Measurements from ENCODE around the gene MITF.

The MITF gene

DNA sequence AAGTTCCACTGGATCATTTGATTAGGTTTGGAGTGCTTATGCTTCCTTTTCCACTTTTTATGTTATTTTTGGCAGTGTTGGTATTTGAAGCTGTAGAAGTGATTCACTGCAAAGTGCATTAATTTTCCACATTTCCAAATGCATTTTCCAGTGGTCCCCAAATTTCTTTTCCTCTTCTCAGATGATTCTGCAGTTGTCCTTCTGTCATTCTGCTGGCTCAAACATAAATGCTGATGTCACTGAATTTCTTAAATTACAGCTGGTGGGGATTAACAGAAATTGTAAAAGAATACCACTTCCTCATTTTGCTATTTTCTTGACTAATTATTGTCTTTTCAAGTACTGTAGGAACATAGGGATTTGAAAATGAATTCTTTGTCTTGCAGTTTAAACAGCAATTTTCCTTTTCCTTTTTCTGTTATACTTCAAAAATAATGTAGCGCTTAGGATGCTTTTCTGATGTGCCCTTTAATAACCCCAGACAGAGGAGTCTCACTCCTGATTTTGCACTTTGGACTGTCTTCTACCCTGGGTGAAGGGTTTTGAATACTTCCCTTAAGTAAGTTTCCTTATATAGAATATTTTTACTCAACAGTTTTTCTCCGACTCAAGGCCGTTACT lies 25.0 kb downstream of the MITF start:
- TF ChIP-seq POLR2A (IDR thresholded peaks at IDR 0.05; ENCODE audit: low read depth, low read length) (no peak), TAF1 (IDR thresholded peaks at IDR 0.05; ENCODE audit: borderline replicate concordance, low read depth, low read length) (no peak), POLR2AphosphoS5 (IDR thresholded peaks at IDR 0.05; ENCODE audit: low read depth, low read length) (no peak)
- DNase-seq (ENCODE audit: insufficient read length) (no peak), FAIRE-seq (no peak)

- DNase-seq (ENCODE audit: insufficient read length) (no peak), FAIRE-seq (no peak)
- no peak for TF ChIP-seq TAF1 (IDR thresholded peaks at IDR 0.05; ENCODE audit: borderline replicate concordance, low read depth, low read length)
- TF ChIP-seq POLR2AphosphoS5 (IDR thresholded peaks at IDR 0.05; ENCODE audit: low read depth, low read length) = no peak
- no peak for TF ChIP-seq POLR2A (IDR thresholded peaks at IDR 0.05; ENCODE audit: low read depth, low read length)
Measured at GRCh38 chr3:69764861-69765260, 25.6 kb downstream of the MITF start.

DNA sequence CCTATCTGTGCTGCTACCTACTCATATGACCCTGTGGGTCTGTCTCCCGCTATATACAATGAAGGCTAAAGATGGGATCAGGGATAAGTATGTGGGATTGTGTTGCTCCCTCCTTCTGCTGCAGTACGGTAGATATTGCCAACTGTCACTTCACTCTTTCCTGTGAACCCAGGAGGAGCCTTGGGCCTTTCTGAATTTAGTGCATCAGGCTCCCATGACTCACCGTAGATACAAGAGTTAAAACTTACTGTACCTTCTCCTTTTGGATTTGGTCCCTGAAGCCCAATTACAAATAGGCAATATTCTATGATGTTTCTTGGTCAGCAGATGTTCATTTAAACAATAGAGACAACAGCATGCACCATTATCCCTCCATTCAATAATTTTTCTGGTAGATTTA lies 27.4 kb downstream of the MITF start:
- FAIRE-seq (no peak), DNase-seq (ENCODE audit: insufficient read length) (no peak)
- TF ChIP-seq TAF1 (IDR thresholded peaks at IDR 0.05; ENCODE audit: borderline replicate concordance, low read depth, low read length) = no peak
- TF ChIP-seq POLR2AphosphoS5 (IDR thresholded peaks at IDR 0.05; ENCODE audit: low read depth, low read length) = no peak
- no peak for TF ChIP-seq POLR2A (IDR thresholded peaks at IDR 0.05; ENCODE audit: low read depth, low read length)

DNA sequence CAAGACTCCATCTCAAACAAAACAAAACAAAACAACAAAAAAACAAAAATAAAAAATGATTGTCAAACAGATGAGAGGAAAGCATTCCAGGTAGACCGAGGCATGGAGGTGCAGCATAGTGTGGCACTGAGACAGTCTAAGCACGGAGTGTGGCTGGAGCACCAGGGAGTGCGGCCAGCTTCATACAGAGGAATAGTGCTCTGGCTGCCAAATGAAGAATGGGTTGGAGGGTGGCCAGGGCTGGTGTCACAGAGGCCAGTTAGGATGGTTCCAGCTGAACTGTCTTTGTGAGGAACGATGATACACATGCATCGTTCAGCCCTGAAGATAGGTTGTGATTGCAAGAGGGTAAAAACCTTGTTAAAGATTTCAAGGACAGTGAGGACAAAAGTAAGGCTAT lies 28.3 kb downstream of the MITF start:
- FAIRE-seq = no peak
- DNase-seq (ENCODE audit: insufficient read length) = no peak
- TF ChIP-seq TAF1 (IDR thresholded peaks at IDR 0.05; ENCODE audit: borderline replicate concordance, low read depth, low read length) (no peak), POLR2AphosphoS5 (IDR thresholded peaks at IDR 0.05; ENCODE audit: low read depth, low read length) (no peak), POLR2A (IDR thresholded peaks at IDR 0.05; ENCODE audit: low read depth, low read length) (no peak)

DNA sequence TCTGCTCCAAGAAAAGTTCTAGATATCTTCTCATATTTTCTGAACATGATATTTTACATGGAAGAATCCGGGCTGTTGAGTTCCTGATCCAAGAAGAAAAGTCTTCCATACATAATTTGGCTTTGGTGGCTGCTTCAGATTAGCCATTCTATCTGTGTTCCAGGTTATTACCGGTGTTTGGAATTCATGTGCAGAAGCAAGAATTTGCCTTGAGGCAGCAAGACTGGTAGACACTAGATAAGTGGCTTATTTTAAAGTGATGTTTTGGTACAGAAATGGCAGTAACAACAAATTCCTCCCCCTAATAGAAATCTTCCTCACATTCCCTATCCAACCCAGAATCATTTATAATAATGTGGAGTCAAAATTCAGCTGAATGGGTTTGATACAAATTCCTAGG lies 29.2 kb downstream of the MITF start:
- TF ChIP-seq TAF1 (IDR thresholded peaks at IDR 0.05; ENCODE audit: borderline replicate concordance, low read depth, low read length) (no peak), POLR2AphosphoS5 (IDR thresholded peaks at IDR 0.05; ENCODE audit: low read depth, low read length) (no peak), POLR2A (IDR thresholded peaks at IDR 0.05; ENCODE audit: low read depth, low read length) (no peak)
- FAIRE-seq = no peak
- no peak for DNase-seq (ENCODE audit: insufficient read length)

GRCh38 chr3:69770219-69770618 lies 31.0 kb downstream of the MITF start:
- no peak for FAIRE-seq
- TF ChIP-seq POLR2A (IDR thresholded peaks at IDR 0.05; ENCODE audit: low read depth, low read length) = no peak
- no peak for TF ChIP-seq POLR2AphosphoS5 (IDR thresholded peaks at IDR 0.05; ENCODE audit: low read depth, low read length)
- TF ChIP-seq TAF1 (IDR thresholded peaks at IDR 0.05; ENCODE audit: borderline replicate concordance, low read depth, low read length) = no peak

DNA sequence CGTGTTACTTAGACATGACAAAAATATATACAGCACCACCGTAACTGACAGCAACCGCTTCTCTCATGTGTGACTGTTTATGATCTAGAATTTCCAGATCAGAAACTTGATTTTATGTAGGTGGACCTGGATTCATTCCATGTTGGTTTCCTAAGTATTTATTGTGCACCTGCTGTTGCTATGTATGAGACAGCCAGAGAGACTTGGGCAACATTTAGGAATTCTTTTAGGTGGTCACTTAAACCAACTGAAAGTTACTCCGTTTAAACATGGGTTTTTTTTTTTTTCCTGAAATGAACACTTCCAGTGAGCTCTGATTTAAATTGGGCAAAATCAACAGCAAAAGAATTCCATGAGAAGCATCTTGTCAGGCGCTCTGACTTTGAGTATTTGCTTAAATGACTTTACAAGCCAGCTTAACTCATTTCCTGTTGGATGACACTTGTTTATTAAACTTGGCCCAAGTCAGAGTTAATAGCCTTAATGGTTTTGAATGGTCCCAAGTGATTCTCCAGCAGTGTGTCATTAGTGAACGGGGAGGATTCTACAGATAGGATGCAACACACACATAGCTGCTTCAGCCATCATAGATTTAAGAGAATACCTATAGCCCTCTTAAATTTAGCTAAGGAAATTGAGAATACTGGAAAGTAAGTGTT lies 31.8 kb downstream of the MITF start:
- no peak for FAIRE-seq
- TF ChIP-seq POLR2AphosphoS5 (IDR thresholded peaks at IDR 0.05; ENCODE audit: low read depth, low read length) = no peak
- DNase-seq (ENCODE audit: insufficient read length) = no peak

More at GRCh38 chr3:69770219-69770618, 31.0 kb downstream of the MITF start:
- DNase-seq (ENCODE audit: insufficient read length) = no peak

- DNase-seq (ENCODE audit: insufficient read length) = no peak
- no peak for TF ChIP-seq POLR2A (IDR thresholded peaks at IDR 0.05; ENCODE audit: low read depth, low read length)
- TF ChIP-seq POLR2AphosphoS5 (IDR thresholded peaks at IDR 0.05; ENCODE audit: low read depth, low read length) = no peak
- no peak for TF ChIP-seq TAF1 (IDR thresholded peaks at IDR 0.05; ENCODE audit: borderline replicate concordance, low read depth, low read length)
- FAIRE-seq = no peak
Measured at GRCh38 chr3:69772152-69772867, 33.0 kb downstream of the MITF start.

- DNase-seq (ENCODE audit: insufficient read length) (no peak), FAIRE-seq (no peak)
- TF ChIP-seq POLR2AphosphoS5 (IDR thresholded peaks at IDR 0.05; ENCODE audit: low read depth, low read length) (no peak), POLR2A (IDR thresholded peaks at IDR 0.05; ENCODE audit: low read depth, low read length) (no peak), TAF1 (IDR thresholded peaks at IDR 0.05; ENCODE audit: borderline replicate concordance, low read depth, low read length) (no peak)
Measured at GRCh38 chr3:69774029-69774428, 34.8 kb downstream of the MITF start.

- TF ChIP-seq POLR2AphosphoS5 (IDR thresholded peaks at IDR 0.05; ENCODE audit: low read depth, low read length) (no peak), TAF1 (IDR thresholded peaks at IDR 0.05; ENCODE audit: borderline replicate concordance, low read depth, low read length) (no peak), POLR2A (IDR thresholded peaks at IDR 0.05; ENCODE audit: low read depth, low read length) (no peak)
- DNase-seq (ENCODE audit: insufficient read length) (no peak), FAIRE-seq (no peak)
Measured at GRCh38 chr3:69775751-69776150, 36.5 kb downstream of the MITF start.

- DNase-seq (ENCODE audit: insufficient read length) (no peak), FAIRE-seq (no peak)
- TF ChIP-seq POLR2A (IDR thresholded peaks at IDR 0.05; ENCODE audit: low read depth, low read length) (no peak), POLR2AphosphoS5 (IDR thresholded peaks at IDR 0.05; ENCODE audit: low read depth, low read length) (no peak), TAF1 (IDR thresholded peaks at IDR 0.05; ENCODE audit: borderline replicate concordance, low read depth, low read length) (no peak)
Measured at GRCh38 chr3:69776289-69776688, 37.0 kb downstream of the MITF start.
